ENCODE measurements around the gene PRX.
A peak's percentile ranks its signal among the peaks of the same experiment; 100 is the strongest.
"Not testable (repeated sequence)": the region's sequence is repeated elsewhere in the genome, so short reads cannot be mapped to it uniquely, and the experiment has no call there.

The PRX gene

GRCh38 chr19:40432760-40433159, 19.6 kb upstream of the PRX start:
- DNase-seq: not testable (repeated sequence)

GRCh38 chr19:40431698-40432097, 18.5 kb upstream of the PRX start:
- no peak for DNase-seq

GRCh38 chr19:40430242-40430641, 17.1 kb upstream of the PRX start:
- DNase-seq: not testable (repeated sequence)

GRCh38 chr19:40428197-40428596, 15.0 kb upstream of the PRX start:
- not testable (repeated sequence) for DNase-seq

GRCh38 chr19:40425450-40426287, 12.5 kb upstream of the PRX start, which contains the start of gene SERTAD1:
SERTAD1 (minus strand) TSS chr19:40425992; CDS start chr19:40423546, 2,446 bp downstream.
- peak; percentile 100 for DNase-seq

GRCh38 chr19:40424637-40425449, 11.7 kb upstream of the PRX start:
- no peak for DNase-seq

GRCh38 chr19:40423938-40424337, 10.8 kb upstream of the PRX start:
- no peak for DNase-seq

GRCh38 chr19:40422748-40423566, 9.8 kb upstream of the PRX start:
- DNase-seq: no peak

GRCh38 chr19:40421993-40422747, 9.0 kb upstream of the PRX start:
- no peak for DNase-seq

- peak; percentile 57 to 59 for DNase-seq
Observed at GRCh38 chr19:40420766-40421765, 7.9 kb upstream of the PRX start.

GRCh38 chr19:40420451-40420765, 7.2 kb upstream of the PRX start:
- no peak for DNase-seq

- DNase-seq: no peak
Observed at GRCh38 chr19:40419780-40420179, 6.6 kb upstream of the PRX start.

GRCh38 chr19:40419066-40419612, 6.0 kb upstream of the PRX start:
- DNase-seq: no peak

GRCh38 chr19:40418040-40418439, 4.9 kb upstream of the PRX start:
- no peak for DNase-seq

GRCh38 chr19:40417643-40417981, 4.4 kb upstream of the PRX start:
- DNase-seq: no peak

GRCh38 chr19:40416918-40417642, 3.9 kb upstream of the PRX start:
- no peak for DNase-seq

GRCh38 chr19:40415768-40416167, 2.6 kb upstream of the PRX start:
- DNase-seq: no peak

GRCh38 chr19:40414542-40415535, 1.7 kb upstream of the PRX start:
- DNase-seq: no peak

- no peak for DNase-seq
Observed at GRCh38 chr19:40412866-40413265, 312 bp downstream of the PRX start.
